Mesenchymal stem cell (in vitro differentiated cells and primary cell): ENCODE results near the gene RABGAP1L.

Source experiments
- DNase-seq: peaks from one replicate; pipeline ENCODE4 v3.0.0-alpha.2; 2013
- H2AFZ ChIP-seq: one replicate; pipeline ENCODE4 v1.6.1; 2013; ENCODE audit warnings: low read depth, mild to moderate bottlenecking, control low read depth, inconsistent platforms, low read length, moderate library complexity
- H2AK5ac ChIP-seq: 2 replicates; pipeline ENCODE4 v1.6.1; 2013; ENCODE audit warnings: low read length, moderate library complexity, mild to moderate bottlenecking, inconsistent platforms; ENCODE audit not compliant: severe bottlenecking
- H2BK120ac ChIP-seq: one replicate; pipeline ENCODE4 v1.6.1; 2013; ENCODE audit warnings: low read depth, mild to moderate bottlenecking, inconsistent platforms, low read length, moderate library complexity
- H2BK12ac ChIP-seq, 2 experiments: one replicate each; pipeline ENCODE4 v1.6.1; 2013; ENCODE audit warnings: inconsistent platforms in 2 of 2, low read length in 2 of 2, mild to moderate bottlenecking in 2 of 2, moderate library complexity in 2 of 2, control low read depth in 1 of 2
- H2BK15ac ChIP-seq: one replicate; pipeline ENCODE4 v1.6.1; 2013; ENCODE audit warnings: mild to moderate bottlenecking, low read depth, inconsistent platforms; ENCODE audit not compliant: poor library complexity, severe bottlenecking
- H2BK5ac ChIP-seq: 2 replicates; pipeline ENCODE4 v1.6.1; 2013; ENCODE audit warnings: low read depth, mild to moderate bottlenecking, low read length, control low read depth, inconsistent platforms; ENCODE audit not compliant: poor library complexity, severe bottlenecking
- H3K14ac ChIP-seq, 2 experiments: one replicate each; pipeline ENCODE4 v1.6.1; 2013; ENCODE audit warnings: inconsistent platforms in 2 of 2, low read length in 2 of 2, control low read depth in 1 of 2, mild to moderate bottlenecking in 1 of 2, moderate library complexity in 1 of 2
- H3K18ac ChIP-seq, 2 experiments: one replicate each; pipeline ENCODE4 v1.6.1; 2013; ENCODE audit warnings: inconsistent platforms in 2 of 2, low read length in 2 of 2, control low read depth in 1 of 2, low read depth in 1 of 2, mild to moderate bottlenecking in 1 of 2
- H3K23ac ChIP-seq, 2 experiments: one replicate each; pipeline ENCODE4 v1.6.1; 2013; ENCODE audit warnings: inconsistent platforms in 2 of 2, low read length in 2 of 2, mild to moderate bottlenecking in 2 of 2, moderate library complexity in 2 of 2, control low read depth in 1 of 2
- H3K27ac ChIP-seq: 2 replicates; pipeline ENCODE4 v1.5.1; 2013; ENCODE audit warnings: mild to moderate bottlenecking, moderate library complexity, low read length, control low read depth, inconsistent platforms; ENCODE audit not compliant: poor library complexity, severe bottlenecking
- H3K27me3 ChIP-seq, 2 experiments: 2 replicates each; pipeline versions ENCODE4 v1.6.1 to v1.7.0; 2013; ENCODE audit warnings: low read length in 2 of 2, mild to moderate bottlenecking in 2 of 2, moderate library complexity in 2 of 2, control low read depth in 1 of 2, inconsistent platforms in 1 of 2; ENCODE audit not compliant: control insufficient read depth in 1 of 2, insufficient read depth in 1 of 2
- H3K36me3 ChIP-seq, 2 experiments: 2 replicates each; pipeline versions ENCODE4 v1.6.1 to v1.7.0; 2013; ENCODE audit warnings: low read length in 2 of 2, control low read depth in 1 of 2, inconsistent platforms in 1 of 2, low read depth in 1 of 2, mild to moderate bottlenecking in 1 of 2; ENCODE audit not compliant: insufficient read depth in 2 of 2, control insufficient read depth in 1 of 2
- H3K4ac ChIP-seq, 2 experiments: one replicate each; pipeline ENCODE4 v1.6.1; 2013; ENCODE audit warnings: inconsistent platforms in 2 of 2, low read length in 2 of 2, mild to moderate bottlenecking in 2 of 2, moderate library complexity in 2 of 2, control low read depth in 1 of 2, low read depth in 1 of 2
- H3K4me1 ChIP-seq: 2 replicates; pipeline ENCODE4 v1.6.1; 2013; ENCODE audit warnings: low read depth, low read length, control low read depth; ENCODE audit not compliant: control insufficient read depth, insufficient read depth
- H3K4me2 ChIP-seq: 2 replicates; pipeline ENCODE4 v1.6.1; 2013; ENCODE audit warnings: low read length, mild to moderate bottlenecking, inconsistent platforms; ENCODE audit not compliant: poor library complexity, severe bottlenecking
- H3K4me3 ChIP-seq, 2 experiments: 2 replicates each; pipeline versions ENCODE4 v1.5.1 to v1.7.0; 2013; ENCODE audit warnings: low read length in 2 of 2, mild to moderate bottlenecking in 2 of 2, control low read depth in 1 of 2, low read depth in 1 of 2; ENCODE audit not compliant: insufficient read depth in 1 of 2
- H3K79me1 ChIP-seq: replicated peaks from 2 replicates; pipeline ENCODE4 v1.6.1; 2013; ENCODE audit warnings: mild to moderate bottlenecking, control low read depth, low read length, inconsistent platforms; ENCODE audit not compliant: poor library complexity, severe bottlenecking
- H3K9ac ChIP-seq: 2 replicates; pipeline ENCODE4 v1.7.0; 2013; ENCODE audit warnings: mild to moderate bottlenecking, low read length, moderate library complexity
- H3K9me3 ChIP-seq: 2 replicates; pipeline ENCODE4 v1.7.0; 2013; ENCODE audit warnings: mild to moderate bottlenecking, low read length; ENCODE audit not compliant: control insufficient read depth
- H4K8ac ChIP-seq: one replicate; pipeline ENCODE4 v1.6.1; 2013; ENCODE audit warnings: inconsistent platforms, mild to moderate bottlenecking, low read length, moderate library complexity
- H4K91ac ChIP-seq: one replicate; pipeline ENCODE4 v1.6.1; 2013; ENCODE audit warnings: mild to moderate bottlenecking, low read length, inconsistent platforms
- WGBS: methylation state at CpG from one replicate; pipeline ENCODE4 v1.1.7; 2013; ENCODE audit warnings: mixed read lengths; 5-methylcytosine and 5-hydroxymethylcytosine counted together

Gene RABGAP1L

DNA sequence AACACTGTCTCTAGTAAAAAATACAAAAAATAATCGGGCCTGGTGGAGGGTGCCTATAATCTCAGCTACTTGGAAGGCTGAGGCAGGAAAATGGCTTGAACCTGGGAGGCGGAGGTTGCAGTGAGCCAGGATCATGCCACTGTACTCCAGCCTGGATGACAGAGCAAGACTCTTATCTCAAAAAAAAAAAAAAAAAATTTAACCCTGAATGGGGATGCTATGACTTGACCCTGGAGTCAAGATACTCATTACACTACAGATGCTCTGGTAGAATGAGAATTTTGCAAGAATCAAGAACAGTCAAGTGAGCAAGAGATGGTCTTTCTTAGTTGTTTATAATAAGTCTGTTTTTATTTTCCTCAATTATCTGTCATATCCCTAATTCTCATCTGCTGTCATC, 542.2 kb downstream of the RABGAP1L start:
- Histone ChIP-seq H3K79me1 (no peaks in the 10 kb centered on the region), H4K8ac (no peak overlapping the region), H2BK120ac (no peak overlapping the region), H3K4ac (no peak overlapping the region), H3K18ac (no peak overlapping the region), H3K36me3 (no peaks in the 10 kb centered on the region), H3K23ac (no peak overlapping the region), H3K9ac (no peak overlapping the region), H2BK15ac (no peak overlapping the region), H3K27ac (no peak overlapping the region), H2BK12ac (no peak overlapping the region), H3K14ac (no peak overlapping the region), H3K9me3 (no peaks in the 10 kb centered on the region), H3K4me3 (no peak overlapping the region), H3K4me2 (no peak overlapping the region), H2AFZ (no peak overlapping the region), H3K27me3 (no peaks in the 10 kb centered on the region), H2BK5ac (no peak overlapping the region), H2AK5ac (no peak overlapping the region), H3K4me1 (no peaks in the 10 kb centered on the region), H4K91ac (no peak overlapping the region)
- WGBS: 95% methylated on average over 2 of the region's 2 CpGs
- no peak for DNase-seq

DNA sequence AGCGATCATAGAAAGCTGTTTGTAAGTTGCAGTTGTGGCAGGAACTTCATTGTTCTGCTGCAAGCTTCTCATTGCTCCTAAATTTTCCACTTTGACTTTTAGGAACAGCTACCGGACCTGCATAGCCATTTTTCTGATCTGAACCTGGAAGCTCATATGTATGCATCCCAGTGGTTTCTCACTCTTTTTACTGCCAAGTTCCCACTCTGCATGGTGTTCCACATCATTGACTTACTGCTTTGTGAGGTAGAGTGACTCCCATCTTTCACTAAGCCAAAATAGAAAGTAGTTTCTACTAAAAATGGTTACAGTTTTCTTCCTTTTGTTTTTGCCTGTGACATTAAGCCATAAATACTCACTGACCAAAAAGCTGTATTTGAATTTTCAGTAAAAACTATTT, 542.7 kb downstream of the RABGAP1L start:
- Histone ChIP-seq H3K9ac (no peak overlapping the region), H3K14ac (no peak overlapping the region), H3K4ac (no peak overlapping the region), H3K23ac (no peak overlapping the region), H2AK5ac (no peak overlapping the region), H3K9me3 (no peaks in the 10 kb centered on the region), H3K4me2 (no peak overlapping the region), H4K91ac (no peak overlapping the region), H3K18ac (no peak overlapping the region), H3K79me1 (no peaks in the 10 kb centered on the region), H2AFZ (no peak overlapping the region), H2BK120ac (no peak overlapping the region), H2BK5ac (no peak overlapping the region), H3K36me3 (no peaks in the 10 kb centered on the region), H2BK15ac (no peak overlapping the region), H2BK12ac (no peak overlapping the region), H4K8ac (no peak overlapping the region), H3K27ac (no peak overlapping the region), H3K27me3 (no peaks in the 10 kb centered on the region), H3K4me3 (no peak overlapping the region), H3K4me1 (no peaks in the 10 kb centered on the region)
- WGBS: 95% methylated on average over 2 of the region's 2 CpGs
- no peak for DNase-seq

DNA sequence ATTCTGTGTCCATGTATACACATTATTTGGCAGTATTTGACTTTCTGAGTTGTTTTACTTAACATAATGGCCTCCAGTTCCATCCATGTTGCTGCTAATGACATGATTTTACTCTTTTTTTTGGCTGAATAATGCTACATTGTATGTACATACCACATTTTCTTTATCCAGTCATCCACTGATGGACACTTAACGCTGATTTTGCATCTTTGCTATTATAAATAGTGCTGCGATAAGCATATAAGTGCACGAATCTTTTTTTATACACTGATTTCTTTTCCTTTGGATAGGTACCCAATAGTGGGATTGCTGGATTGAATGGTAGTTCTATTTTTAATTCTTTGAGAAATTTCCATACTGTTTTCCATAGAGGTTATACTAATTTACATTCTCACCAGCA, 544.0 kb downstream of the RABGAP1L start:
- Histone ChIP-seq H3K4me2 (no peak overlapping the region), H2BK120ac (no peak overlapping the region), H2BK12ac (no peak overlapping the region), H3K79me1 (no peaks in the 10 kb centered on the region), H3K9me3 (no peaks in the 10 kb centered on the region), H3K4me1 (no peaks in the 10 kb centered on the region), H4K91ac (no peak overlapping the region), H3K18ac (no peak overlapping the region), H2AFZ (no peak overlapping the region), H3K4me3 (no peak overlapping the region), H2BK5ac (no peak overlapping the region), H3K27me3 (no peaks in the 10 kb centered on the region), H3K14ac (no peak overlapping the region), H3K27ac (no peak overlapping the region), H3K36me3 (peaks cover 0 to under 1% of the 10 kb centered on the region in 2 experiments), H3K9ac (no peak overlapping the region), H2AK5ac (no peak overlapping the region), H2BK15ac (no peak overlapping the region), H3K4ac (no peak overlapping the region), H3K23ac (no peak overlapping the region), H4K8ac (no peak overlapping the region)
- DNase-seq: no peak
- WGBS: 92% methylated on average over 2 of the region's 3 CpGs

GRCh38 chr1:174704300-174704699, 545.0 kb downstream of the RABGAP1L start:
- H2BK12ac ChIP-seq: no peak overlapping the region
- H3K36me3 ChIP-seq: peaks cover 0 to 7% of the 10 kb centered on the region in 2 experiments
- WGBS: no CpG with 5 or more reads among the region's 1 CpG
- H4K8ac ChIP-seq: no peak overlapping the region
- H2AFZ ChIP-seq: no peak overlapping the region
- no peak overlapping the region for H2BK15ac ChIP-seq
- H2BK5ac ChIP-seq: no peak overlapping the region
- no peak overlapping the region for H3K18ac ChIP-seq
- no peaks in the 10 kb centered on the region for H3K4me1 ChIP-seq
- H3K79me1 ChIP-seq: no peaks in the 10 kb centered on the region
- no peaks in the 10 kb centered on the region for H3K9me3 ChIP-seq
- DNase-seq: no peak
- H3K27me3 ChIP-seq: no peaks in the 10 kb centered on the region
- H3K9ac ChIP-seq: no peak overlapping the region
- no peak overlapping the region for H3K4ac ChIP-seq
- no peak overlapping the region for H3K27ac ChIP-seq
- H2BK120ac ChIP-seq: no peak overlapping the region
- H3K23ac ChIP-seq: no peak overlapping the region
- H3K4me3 ChIP-seq: no peak overlapping the region
- H4K91ac ChIP-seq: no peak overlapping the region
- H3K14ac ChIP-seq: no peak overlapping the region
- no peak overlapping the region for H2AK5ac ChIP-seq
- H3K4me2 ChIP-seq: no peak overlapping the region
